Ramos (cell line): ENCODE measurements around the gene FAM13A.
"Not testable (repeated sequence)": the region's sequence is repeated elsewhere in the genome, so short reads cannot be mapped to it uniquely, and the experiment has no call there.

Experiments
- in situ Hi-C: fragments of 300-500 bp; cut with MboI; formaldehyde crosslinking; loops from one replicate; pipeline ENCODE4 v1.14.3; 2022; ENCODE audit warnings: low sequenced_read_pairs; ENCODE audit not compliant: unreplicated experiment

The FAM13A gene

DNA sequence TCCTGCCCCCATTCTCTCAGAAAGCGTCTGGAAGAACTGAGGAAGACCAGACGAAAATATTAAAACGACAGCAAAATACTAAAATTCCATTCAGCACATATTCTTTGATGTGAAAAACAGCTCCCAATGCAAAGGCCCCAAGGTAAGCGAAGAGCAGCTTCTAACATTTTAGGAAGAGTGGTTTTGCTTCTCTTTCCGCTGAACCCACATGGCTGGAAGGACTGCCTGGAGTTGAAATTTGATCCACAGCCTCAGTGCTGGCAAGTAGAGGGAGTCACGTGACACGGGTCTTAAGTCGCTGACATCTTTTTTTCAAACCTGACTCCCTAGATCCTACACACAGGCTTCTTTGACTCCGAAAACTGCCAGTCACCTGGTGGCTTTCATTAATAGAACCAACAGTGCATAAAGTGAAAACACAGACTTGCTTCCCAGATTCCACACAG lies at the start of gene FAM13A:
TSS of gene FAM13A (minus strand) at position 233 of the 446 bp plus-strand sequence. CDS start at position 12, 221 bp downstream.
- in situ Hi-C loops: no loop called here

DNA sequence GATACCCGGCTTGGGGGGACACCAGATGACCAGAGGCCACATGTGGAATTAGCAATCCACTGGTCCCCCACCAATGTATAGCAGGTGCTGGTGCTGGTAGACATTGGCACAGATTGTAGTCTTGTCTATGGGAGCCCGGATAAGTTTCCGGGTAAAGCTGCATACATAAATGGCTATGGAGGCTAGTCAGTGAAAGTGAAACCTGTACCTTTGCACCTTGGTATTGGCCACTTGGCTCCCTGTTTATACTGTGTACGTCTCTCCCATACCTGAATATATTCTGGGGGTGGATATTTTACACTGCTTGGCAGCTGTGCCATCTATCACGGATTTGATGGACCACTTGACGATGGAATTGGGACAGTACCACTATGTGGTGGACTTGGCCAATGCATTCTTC lies 48.7 kb upstream of the FAM13A start:
- in situ Hi-C loops: no loop called here

DNA sequence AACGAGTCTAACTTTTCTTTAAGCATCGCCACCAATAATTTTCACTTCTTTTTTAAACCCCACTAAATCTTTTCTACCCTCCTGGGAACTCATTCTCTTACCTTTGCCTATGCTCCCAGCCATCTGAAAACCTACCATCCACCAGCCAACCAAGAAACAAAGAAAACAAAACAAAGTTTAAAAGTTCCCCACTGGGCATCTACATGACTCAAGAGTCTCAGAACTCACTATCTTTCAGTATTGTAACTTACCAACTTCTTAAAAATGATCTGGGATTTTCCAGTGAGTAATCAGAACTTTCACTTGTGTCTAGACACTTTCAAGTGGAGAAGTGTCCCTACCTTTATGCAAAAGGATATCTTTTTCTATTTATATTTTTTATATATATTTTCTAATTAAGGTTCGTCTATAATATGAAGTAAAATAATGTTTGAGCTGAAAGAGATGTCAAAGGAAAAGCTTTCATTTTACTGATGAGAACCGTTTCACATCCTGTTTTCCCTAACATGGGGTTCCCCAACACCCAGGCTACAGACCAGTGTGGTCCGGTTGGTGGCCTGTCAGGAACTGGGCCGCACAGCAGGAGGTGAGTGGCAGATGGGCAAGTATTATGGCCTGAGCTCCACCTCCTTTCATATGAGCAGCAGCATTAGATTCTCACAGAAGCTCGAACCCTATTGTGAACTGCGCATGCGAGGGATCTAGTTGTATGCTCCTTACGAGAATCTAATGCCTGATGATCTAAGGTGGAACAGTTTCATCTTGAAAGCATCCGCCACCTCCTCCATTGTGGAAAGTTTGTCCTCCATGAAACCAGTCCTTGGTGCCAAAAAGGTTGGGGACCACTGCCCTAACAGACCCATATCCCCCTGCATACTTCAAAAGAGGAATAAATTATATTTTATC lies 44.5 kb upstream of the FAM13A start:
- in situ Hi-C loops: no loop called here

DNA sequence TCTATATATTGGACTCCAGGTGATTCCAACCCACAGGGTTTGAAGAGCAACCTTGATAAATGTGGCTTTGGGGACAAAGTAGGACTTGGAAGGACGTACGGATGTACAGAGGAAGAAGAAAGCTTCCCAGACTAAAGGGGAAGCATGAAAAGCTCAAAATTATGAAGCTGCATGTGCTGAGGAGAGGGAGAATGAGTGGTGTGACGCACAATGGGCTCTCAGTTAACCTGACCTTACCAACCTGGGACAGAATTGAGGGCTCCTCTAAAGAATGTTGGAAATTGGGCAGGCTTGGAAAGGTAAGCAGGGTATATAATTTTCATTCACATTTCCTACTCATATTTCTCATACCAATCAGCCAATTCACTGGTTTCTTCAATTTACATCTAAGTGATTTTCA lies 43.9 kb upstream of the FAM13A start:
- in situ Hi-C loops: no loop called here

DNA sequence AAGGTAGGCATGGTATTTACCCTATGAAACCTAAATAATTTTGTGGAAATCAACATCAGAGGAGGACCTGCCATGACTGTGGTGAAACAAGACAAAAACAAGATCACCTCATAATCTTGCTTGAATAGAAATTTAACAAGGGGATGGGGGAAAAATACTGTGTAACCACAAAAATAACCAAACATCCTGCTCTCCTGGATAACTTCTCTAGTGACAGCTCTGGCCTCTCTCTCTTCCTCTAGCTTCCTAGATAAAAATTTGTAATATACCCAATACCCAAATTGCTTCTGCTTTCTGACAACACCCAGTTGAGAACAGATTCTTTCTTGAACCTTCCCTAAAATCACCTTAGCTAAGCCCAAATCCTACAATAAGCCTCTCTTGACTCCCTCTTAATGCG lies 42.5 kb upstream of the FAM13A start:
- in situ Hi-C loops: no loop called here

DNA sequence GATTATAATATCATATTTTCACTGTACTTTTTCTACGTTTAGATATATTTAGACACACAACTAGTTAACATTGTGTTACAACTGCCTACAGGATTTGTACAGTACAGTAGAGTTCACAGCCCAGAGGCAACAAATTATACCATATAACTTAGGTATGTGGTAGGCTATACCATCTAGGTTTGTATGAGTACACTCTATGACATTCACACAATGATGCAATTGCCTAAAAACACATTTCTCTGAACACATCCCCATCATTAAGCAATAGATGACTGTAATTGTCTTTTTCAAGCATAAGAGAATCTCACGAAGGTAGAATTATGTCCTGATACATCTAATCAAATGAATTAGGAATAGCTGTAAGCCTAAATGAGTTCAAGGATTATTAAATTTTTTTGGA lies 42.0 kb upstream of the FAM13A start:
- in situ Hi-C loops: no loop called here

DNA sequence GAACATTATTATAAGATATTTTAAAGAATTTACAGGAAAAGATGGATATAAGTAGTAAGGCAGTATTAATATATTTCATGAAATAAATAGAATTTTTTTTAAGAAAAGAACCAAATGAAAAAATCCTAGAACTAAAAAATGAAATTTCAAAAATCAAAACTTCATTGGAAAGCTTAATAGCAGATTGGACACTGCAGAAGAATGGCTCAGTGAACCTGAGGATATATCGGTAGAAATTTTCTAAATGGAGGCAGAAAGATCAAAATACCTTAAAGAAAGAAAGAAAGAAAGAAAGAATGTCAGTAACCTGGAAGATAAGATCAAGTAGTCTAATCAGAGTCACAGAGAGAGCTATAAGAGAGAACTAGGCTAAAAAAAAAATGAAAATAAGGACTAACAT lies 21.3 kb upstream of the FAM13A start:
- in situ Hi-C loops: no loop called here

DNA sequence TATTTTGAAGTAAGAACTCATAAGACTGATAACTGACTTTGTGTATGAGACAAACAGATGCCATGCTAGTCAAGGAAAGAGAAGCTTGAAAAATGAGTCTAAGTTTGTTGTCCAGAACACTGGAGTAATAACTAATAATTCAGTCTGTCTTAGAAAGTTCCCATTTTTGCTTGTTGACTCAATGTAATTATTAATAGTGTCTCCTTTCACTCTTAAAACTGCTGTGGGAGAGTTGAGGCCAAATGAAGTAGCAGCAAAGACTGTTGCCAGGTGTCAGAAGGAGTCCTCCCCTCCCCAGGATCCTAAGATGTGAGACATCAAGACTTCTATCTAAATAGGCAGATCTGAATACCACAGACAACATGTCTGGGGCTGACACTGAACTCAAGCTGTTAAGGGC lies 20.8 kb upstream of the FAM13A start:
- in situ Hi-C loops: no loop called here

DNA sequence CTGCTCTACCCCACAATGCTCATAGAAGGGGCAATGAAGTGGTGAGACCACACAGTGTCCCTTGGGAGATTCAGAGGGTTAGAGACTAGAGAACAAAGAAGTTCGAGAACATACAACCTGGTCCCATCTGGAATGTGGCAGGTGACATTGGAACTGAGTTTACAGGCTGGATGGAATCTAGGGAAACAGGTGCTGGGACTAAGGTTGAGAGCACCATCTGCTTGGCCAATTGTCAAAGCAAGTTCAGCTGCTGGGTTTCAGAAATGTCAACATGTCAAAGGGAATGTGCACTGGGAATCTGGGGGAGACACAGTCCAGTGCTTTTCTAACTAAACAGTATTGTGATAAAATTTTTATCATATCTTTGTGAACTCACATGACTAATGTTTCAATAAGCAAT lies 15.9 kb upstream of the FAM13A start:
- in situ Hi-C loops: no loop called here

DNA sequence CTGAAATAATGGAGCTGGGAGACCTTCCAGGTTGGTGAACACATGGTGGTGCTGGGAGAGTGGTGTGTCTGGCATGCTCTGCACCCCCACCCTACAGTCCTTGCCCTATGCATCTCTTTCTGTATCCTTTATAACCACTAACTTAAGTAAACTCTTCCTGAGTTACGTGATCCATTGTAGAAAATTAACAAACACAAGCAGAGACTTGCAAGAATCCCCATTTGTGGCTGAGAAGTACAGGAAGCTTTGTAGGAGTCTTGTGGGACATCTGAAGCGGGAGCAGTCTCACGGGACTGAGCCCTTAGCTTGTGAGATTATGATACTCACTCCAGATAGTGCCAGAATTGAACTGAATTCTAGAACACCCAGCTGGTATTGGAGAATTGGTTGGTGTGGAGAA lies 14.3 kb upstream of the FAM13A start:
- in situ Hi-C loops: no loop called here

DNA sequence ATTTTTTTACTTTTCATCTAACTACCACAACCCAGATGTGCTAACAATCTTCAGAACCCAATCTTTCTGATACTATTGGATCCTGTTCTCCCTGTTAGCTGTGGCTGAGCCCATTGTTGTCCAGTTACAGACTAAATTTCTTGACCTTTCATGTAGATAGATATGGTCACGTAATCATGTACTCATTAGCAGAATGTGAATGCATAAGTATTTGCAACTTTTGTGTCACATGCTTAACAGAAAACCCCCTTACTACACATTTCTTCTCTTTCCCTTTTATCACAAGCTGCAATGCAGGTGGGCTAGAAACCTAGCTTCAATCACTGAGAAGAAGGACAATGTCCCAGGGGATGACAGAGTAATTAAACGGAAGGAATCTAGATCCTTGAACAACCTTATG lies 13.1 kb upstream of the FAM13A start:
- in situ Hi-C loops: no loop called here

DNA sequence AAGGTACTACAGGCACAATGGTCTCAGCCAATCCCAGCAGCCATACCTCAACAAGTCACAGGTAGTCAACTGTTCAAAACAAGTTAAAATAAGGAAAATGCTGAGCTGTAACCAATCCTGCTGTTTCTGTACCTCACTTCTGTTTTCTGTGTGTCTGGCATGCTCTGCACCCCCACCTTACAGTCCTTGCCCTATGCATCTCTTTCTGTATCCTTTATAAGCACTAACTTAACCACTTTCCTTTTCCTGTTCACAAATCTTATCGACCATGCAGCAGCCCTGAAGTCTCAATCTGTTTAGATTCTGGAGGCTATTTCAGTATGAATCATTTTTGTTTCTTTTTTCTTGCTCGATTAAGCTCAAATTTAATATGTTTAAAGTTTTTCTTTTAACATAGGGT lies 12.5 kb upstream of the FAM13A start:
- in situ Hi-C loops: no loop called here

DNA sequence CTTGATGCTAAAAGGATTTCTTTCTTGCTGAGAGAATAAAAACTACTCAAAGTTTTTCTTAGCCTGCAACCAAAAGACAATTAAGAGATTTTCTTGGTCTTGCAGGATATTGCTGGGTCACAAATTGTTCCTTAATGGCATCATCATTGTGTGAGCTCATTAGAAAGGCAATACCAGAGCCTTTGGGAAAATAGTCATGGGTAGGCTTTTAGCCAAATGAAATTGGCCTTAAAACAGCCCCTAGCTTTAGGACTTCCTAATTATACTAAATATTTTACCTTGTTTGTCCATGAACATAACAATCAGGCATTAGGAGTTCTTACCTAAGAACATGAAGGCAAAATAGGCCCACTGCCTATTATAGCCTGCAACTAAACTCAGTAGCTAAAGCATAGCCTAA lies 10.4 kb upstream of the FAM13A start:
- in situ Hi-C loops: no loop called here

DNA sequence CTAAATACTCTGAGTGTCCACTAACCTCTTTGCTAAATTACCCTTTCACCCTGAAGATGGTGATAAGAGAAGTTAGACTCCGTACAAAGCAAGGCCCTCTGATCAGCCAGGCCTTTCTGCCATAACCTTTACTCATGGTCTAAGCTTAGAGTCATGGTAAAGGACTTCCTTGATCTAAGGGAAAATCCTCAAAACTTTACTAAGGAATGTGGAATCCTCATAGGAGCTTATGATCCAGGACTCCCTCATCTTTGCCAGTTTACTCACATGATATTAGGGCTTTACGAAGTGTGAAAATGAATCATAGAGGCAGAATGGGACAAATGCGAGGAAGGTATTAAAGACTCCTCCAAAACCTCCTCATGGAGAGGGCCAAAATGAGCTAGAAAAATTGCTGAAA lies 7.9 kb upstream of the FAM13A start:
- in situ Hi-C loops: no loop called here

DNA sequence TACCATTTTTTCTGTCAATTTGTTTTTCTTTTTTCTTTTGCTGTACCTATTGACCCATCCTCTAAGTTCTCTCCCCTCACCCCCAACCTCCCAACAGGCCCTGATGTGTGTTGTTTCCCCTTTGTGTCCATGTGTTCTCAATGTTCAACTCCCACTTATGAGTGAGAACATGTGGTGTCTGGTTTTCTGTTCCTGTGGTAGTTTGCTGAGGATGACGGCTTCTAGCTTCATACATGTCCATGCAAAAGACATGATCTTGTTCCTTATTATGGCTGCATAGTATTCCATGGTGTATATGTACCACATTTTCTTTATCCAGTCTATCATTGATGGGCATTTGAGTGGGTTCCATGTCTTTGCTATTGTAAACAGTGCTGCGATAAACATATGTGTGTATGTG lies 859 bp upstream of the FAM13A start:
- in situ Hi-C loops: not testable (repeated sequence)

DNA sequence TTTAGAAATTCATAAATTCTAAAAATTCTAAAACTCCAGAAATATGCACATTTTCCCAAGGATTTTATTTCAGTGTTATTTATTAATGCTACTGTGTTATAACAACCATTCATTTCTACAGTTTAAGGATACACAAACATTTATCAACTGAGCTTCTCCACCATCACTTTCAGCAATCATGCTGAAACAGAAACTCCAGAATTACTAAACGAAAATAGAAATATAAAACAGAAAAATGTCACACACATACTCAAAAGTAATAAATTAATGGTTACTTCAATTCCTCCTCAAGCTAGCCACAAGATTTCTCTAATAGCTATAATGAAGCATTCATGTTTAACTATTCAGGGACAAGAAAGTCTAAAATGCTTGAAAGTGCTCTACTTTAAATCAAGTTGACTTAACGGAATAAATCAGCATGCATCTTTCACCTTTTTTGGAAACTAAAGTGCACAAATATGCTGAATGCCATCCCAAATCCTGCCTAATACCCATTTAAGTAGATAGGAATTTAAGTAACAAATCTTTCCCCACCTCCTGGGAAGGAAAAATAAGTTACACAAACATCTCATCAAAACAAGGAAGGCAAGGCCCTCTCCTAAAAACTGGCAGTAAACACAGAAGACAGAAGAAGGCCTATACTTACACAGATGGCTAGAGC lies 563 bp downstream of the FAM13A start:
- in situ Hi-C loops: no loop called here

DNA sequence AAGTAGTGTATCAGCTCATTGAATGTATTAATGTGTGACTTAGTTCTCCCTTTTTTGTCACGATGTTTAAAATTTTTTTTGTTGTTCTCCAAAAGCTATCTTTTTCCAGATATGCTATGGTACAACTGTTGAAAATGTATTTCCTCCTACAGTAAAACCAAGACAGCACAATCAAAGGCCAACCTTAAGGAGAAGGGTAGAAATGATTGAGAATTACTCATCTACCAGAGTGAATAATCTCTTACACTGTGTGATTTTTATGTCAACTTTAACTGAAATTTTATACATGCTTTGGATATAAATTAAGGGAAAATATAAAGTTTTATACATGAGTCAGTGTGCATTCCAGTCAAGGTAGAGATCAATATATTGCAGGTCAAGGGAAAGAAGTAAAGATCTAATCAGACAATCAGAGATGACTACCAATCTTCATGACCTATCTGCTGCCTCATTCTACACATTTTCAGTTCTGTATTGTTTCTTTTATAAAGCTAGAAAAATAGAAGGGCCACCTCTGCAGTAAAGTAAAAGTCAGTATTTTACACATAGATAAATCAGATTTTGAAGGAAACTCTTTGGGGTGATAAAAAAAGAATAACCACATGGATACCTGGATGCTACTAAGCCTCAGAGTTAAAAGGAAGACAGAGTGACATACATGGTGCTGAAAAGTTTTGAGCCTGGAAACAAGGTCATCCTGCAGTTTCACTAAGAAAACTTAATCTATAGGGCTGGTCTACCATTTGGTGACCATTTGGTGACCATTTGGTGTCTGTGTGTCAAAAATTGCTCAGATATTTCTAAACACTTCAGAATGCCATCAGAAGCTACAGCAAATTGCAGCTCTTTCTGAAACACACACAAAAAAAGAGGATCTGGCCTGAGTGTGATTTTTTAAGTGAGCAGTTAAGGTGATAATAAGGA lies 1.6 kb downstream of the FAM13A start:
- in situ Hi-C loops: no loop called here

DNA sequence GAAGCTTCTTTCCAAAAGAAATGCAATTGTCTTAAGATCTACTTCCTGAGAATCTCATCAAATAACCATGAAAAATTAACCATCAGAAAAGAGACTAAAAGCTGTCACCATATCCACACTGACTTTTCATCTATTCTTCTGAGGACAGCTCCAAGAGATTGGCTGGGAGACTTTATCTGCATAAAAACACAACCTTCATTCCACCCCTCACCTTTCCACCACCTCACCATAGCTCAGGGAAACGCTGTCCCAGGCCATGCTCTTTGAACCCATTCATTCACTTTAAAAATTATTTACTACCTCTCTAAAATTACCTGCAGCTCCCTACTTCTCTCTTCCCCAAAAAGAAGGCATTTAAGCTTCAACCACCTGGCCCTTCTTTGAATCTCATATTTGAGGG lies 2.4 kb downstream of the FAM13A start:
- in situ Hi-C loops: no loop called here

DNA sequence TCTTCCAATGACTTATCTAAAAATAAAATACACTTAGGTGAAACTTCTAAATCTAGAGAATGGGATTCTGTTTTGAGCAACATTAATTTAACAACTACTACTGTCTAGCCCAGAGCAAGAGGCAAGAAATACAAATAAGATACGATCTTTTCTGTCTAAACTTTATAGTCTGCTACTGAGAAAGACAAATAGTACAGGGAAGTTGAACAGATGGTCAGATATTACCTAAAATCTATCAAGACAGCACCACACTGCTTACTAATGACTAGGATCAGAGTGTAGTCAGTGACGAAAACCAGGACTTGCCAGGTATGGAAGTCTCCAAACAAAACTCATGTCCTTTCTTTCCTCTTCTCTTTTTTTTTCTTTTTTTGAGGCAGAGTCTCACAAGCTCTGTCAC lies 7.1 kb downstream of the FAM13A start:
- in situ Hi-C loops: loop anchor here (25.0 kb wide), 1 partner anchor 838 kb away; no protein-coding TSS in a partner anchor

DNA sequence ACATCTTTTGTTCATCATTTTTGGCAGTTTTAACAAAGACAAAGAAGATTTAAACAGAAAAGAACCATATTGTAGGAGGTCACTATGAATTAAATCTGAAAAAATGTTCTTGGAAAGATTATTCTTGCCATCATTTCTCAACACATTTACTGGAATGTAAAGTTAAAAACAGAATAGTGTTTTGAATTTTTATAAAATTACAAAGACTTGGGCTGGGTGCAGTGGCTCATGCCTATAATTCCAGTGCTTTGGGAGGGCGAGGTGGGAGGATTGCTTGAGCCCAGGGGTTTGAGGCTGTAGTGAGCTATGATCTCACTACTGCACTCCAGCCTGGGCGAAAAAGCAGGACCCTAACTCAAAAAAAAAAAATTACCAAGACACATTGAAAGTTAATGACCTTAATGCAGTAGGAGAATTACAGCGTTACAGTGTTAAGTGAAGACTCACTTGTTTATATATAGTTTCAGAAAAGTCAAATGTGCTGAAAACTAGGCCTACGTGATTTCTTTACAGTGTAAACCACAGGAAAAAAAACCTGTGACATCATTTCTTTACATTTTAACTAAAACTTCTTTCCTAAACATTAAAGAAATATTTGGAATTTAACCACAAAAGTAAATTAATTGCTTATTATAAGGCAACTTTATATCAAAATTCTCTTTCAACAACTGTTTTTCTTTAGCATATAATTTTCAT lies 7.9 kb downstream of the FAM13A start:
- in situ Hi-C loops: loop anchor here (25.0 kb wide), 1 partner anchor 837 kb away; no protein-coding TSS in a partner anchor
